ENCODE results near the gene CRYGD. TPM values are rescaled to one million over a fixed set of nuclear protein-coding genes. Genes with fewer than 3 reads are reported as not detected.
"Not testable (repeated sequence)": the region's sequence is repeated elsewhere in the genome, so short reads cannot be mapped to it uniquely, and the experiment has no call there.

The CRYGD gene
- total and polyA plus RNA-seq, 7 donors = not detected

GRCh38 chr2:208139447-208139846 is 15.1 kb upstream of the CRYGD start:
- Histone ChIP-seq H3K27ac (no peak overlapping the region), H3K36me3 (ENCODE audit: insufficient read depth in 1 of 2, low read depth in 1 of 2) (no peaks in the 10 kb centered on the region), H3K9me3 (no peaks in the 10 kb centered on the region), H3K4me3 (no peak overlapping the region), H3K27me3 (ENCODE audit: insufficient read depth in 3 of 3, low read length in 2 of 3) (no peaks in the 10 kb centered on the region), H3K4me1 (no peaks in the 10 kb centered on the region)
- ATAC-seq (no peak), DNase-seq (no peak)
- WGBS, 3 donors = 85 to 89% (median 85%) methylated on average over 18 of the region's 18 CpGs
- intact Hi-C loops (cut with DNase I) = no loop called here
- TF ChIP-seq CTCF (IDR thresholded peaks at IDR 0.05) = no peak

DNA sequence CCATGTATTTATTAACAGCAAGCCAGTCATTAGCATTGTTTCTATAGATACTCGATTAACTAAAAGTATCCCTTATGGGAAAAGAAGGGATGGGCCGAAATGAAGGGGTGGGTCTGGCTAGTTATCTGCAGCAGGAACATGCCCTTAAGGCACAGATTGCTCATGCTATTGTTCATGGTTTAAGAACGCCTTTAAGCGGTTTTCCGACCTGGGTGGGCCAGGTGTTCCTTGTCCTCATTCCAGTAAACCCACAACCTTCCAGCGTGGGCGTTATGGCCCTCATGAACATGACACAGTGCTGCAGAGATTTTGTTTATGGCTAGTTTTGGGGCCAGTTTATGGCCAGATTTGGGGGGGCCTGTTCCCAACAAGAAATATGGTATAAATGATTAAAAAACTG is 14.0 kb upstream of the CRYGD start:
- H3K9me3 ChIP-seq; DNase-seq; ATAC-seq; H3K36me3 ChIP-seq (ENCODE audit: insufficient read depth in 1 of 2, low read depth in 1 of 2); H3K4me3 ChIP-seq; H3K27me3 ChIP-seq (ENCODE audit: insufficient read depth in 3 of 3, low read length in 2 of 3); H3K4me1 ChIP-seq; intact Hi-C loops (cut with DNase I); H3K27ac ChIP-seq: not testable (repeated sequence)
- WGBS, 3 donors = 86 to 91% (median 91%) methylated on average over 7 of the region's 7 CpGs

GRCh38 chr2:208136716-208137094 is 12.4 kb upstream of the CRYGD start:
- H3K27ac ChIP-seq = no peak overlapping the region
- intact Hi-C loops (cut with DNase I) = no loop called here
- WGBS, 3 donors = 77 to 91% (median 84%) methylated on average over 2 of the region's 2 CpGs

DNA sequence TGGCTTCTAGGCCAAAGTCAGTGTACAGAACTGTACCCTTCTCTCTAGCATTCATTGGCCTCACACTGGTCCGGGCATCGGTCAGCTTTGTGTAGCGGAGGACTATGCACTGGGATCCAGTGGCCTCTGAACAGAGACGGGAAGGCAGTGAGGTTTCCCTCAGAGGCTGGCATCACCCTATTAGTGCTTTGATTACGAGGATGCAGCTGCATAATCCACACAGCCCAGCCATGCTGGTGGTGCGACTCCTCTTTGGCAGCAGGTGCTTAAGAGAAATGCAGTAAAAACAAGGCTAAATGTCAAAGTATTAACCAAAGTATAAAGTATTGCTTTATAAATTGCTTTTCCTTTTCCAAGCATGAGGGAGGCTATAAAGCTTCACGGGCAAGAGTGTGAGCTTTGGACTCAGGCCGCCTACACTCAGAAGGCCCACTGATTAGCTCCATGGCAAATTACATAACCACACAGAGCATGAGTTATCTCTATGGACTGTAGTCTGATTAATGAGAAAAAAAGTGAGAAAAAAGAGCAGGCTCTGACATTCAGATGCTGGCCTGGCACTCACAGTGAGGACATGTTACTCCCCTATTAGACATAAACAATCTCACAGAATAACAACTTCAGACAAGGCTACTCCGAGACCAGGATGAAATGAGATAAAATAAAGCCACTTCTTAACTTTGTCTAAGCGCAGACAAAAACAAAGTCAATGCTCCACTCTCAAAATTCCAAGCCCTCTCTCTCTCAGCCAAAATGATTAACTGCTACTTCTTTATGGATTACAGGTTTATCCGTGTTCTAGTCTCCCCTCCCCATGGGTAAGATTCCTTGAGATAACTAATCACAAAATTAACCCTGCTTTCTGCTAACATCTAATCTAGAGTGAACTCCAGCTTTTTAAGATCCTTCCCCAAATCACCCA is 11.7 kb upstream of the CRYGD start:
- Histone ChIP-seq H3K4me3 (no peak overlapping the region), H3K9me3 (no peaks in the 10 kb centered on the region), H3K27me3 (ENCODE audit: insufficient read depth in 3 of 3, low read length in 2 of 3) (no peaks in the 10 kb centered on the region), H3K36me3 (ENCODE audit: insufficient read depth in 1 of 2, low read depth in 1 of 2) (no peaks in the 10 kb centered on the region), H3K4me1 (no peaks in the 10 kb centered on the region), H3K27ac (no peak overlapping the region)
- no peak for TF ChIP-seq CTCF (IDR thresholded peaks at IDR 0.05)
- DNase-seq (no peak), ATAC-seq (no peak)
- intact Hi-C loops (cut with DNase I) = no loop called here
- WGBS, 3 donors = 66 to 76% (median 70%) methylated on average over 11 of the region's 11 CpGs

More at GRCh38 chr2:208136716-208137094, 12.4 kb upstream of the CRYGD start:
- no peaks in the 10 kb centered on the region for H3K4me1 ChIP-seq
- no peak for TF ChIP-seq CTCF (IDR thresholded peaks at IDR 0.05)
- no peak for DNase-seq
- no peak for ATAC-seq
- H3K27me3 ChIP-seq (ENCODE audit: insufficient read depth in 3 of 3, low read length in 2 of 3) = no peaks in the 10 kb centered on the region
- H3K36me3 ChIP-seq (ENCODE audit: insufficient read depth in 1 of 2, low read depth in 1 of 2) = no peaks in the 10 kb centered on the region
- no peaks in the 10 kb centered on the region for H3K9me3 ChIP-seq
- no peak overlapping the region for H3K4me3 ChIP-seq

DNA sequence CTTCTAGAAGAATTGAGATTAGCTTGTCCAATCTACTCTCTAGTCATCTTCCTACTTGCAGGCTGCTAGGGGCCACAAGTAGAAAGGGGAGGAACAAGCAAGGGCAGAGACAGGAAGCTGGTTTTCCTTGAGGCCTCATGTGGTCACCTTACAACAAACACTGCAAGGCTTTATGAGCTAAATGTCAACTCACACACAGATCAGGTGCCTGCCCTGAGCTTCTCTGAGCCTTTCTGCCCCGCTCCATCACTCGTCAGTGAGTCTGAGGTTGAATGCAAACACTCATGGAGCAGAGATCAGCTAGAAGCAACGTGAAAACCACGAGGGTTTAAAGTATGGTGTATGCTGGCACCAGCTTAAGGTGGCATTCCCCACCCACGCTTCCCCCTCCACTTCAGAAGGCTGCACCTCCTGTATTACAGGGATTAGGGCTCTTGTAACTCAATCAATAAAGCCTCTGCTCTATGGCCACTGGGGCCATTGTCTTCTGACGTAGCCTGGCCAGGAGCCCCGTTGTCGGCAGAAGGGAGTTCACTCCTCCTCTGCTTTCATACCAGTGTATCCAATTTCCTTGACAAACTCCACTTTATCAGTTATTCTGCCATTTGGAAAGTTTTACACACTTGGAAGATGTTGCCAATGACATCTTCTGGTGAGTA is 10.7 kb upstream of the CRYGD start:
- WGBS, 3 donors = 34 to 37% (median 36%) methylated on average over 8 of the region's 8 CpGs
- Histone ChIP-seq H3K27ac (no peak overlapping the region), H3K27me3 (ENCODE audit: insufficient read depth in 3 of 3, low read length in 2 of 3) (no peaks in the 10 kb centered on the region), H3K36me3 (ENCODE audit: insufficient read depth in 1 of 2, low read depth in 1 of 2) (no peaks in the 10 kb centered on the region), H3K4me3 (no peak overlapping the region), H3K4me1 (no peaks in the 10 kb centered on the region), H3K9me3 (no peaks in the 10 kb centered on the region)
- no peak for DNase-seq
- ATAC-seq = no peak
- intact Hi-C loops (cut with DNase I) = no loop called here
- no peak for TF ChIP-seq CTCF (IDR thresholded peaks at IDR 0.05)

Measured in psoas muscle (tissue), 8 donors.